Peyer's patch (tissue), 4 donors: ENCODE data around the gene AIF1L.

Source experiments
- CTCF ChIP-seq, 6 experiments: fragments of 450-650 bp in 4 of 6; fragments of 200-600 bp in 2 of 6; sonication (generic) in 1 of 6; IDR thresholded peaks; one replicate each; pipeline ENCODE4 v1.5.1; 2017 to 2019; ENCODE audit warnings: antibody characterized with exemption in 6 of 6, mild to moderate bottlenecking in 3 of 6, moderate library complexity in 1 of 6
- POLR2A ChIP-seq, 2 donors: fragments of 450-650 bp; IDR thresholded peaks; one replicate each; pipeline ENCODE4 v1.5.1; 2017; ENCODE audit warnings: antibody characterized with exemption in 2 of 2, mild to moderate bottlenecking in 2 of 2, moderate library complexity in 2 of 2

GRCh38 chr9:131161585-131161984 lies 65.3 kb downstream of the AIF1L start:
- TF ChIP-seq CTCF (IDR thresholded peaks at IDR 0.05) (no peak), POLR2A (IDR thresholded peaks at IDR 0.05) (no peak)
